Neuron (in vitro differentiated cells): ENCODE results near the gene KLHDC8A.

ENCODE experiments used
- H2AFZ ChIP-seq: one replicate; pipeline ENCODE4 v1.6.1; 2013; ENCODE audit warnings: low read depth, mild to moderate bottlenecking, inconsistent platforms, low read length, moderate library complexity
- H3K27me3 ChIP-seq: one replicate; pipeline ENCODE4 v1.6.1; 2013; ENCODE audit warnings: low read length; ENCODE audit not compliant: insufficient read depth
- H3K36me3 ChIP-seq: one replicate; pipeline ENCODE4 v1.6.1; 2013; ENCODE audit warnings: low read length; ENCODE audit not compliant: insufficient read depth
- H3K4me1 ChIP-seq: one replicate; pipeline ENCODE4 v1.6.1; 2013; ENCODE audit warnings: low read length; ENCODE audit not compliant: insufficient read depth
- H3K4me3 ChIP-seq: 2 replicates; pipeline ENCODE4 v1.5.1; 2013; ENCODE audit warnings: mild to moderate bottlenecking, low read length, moderate library complexity
- H3K9me3 ChIP-seq: one replicate; pipeline ENCODE4 v1.6.1; 2013; ENCODE audit warnings: low read length

KLHDC8A gene

DNA sequence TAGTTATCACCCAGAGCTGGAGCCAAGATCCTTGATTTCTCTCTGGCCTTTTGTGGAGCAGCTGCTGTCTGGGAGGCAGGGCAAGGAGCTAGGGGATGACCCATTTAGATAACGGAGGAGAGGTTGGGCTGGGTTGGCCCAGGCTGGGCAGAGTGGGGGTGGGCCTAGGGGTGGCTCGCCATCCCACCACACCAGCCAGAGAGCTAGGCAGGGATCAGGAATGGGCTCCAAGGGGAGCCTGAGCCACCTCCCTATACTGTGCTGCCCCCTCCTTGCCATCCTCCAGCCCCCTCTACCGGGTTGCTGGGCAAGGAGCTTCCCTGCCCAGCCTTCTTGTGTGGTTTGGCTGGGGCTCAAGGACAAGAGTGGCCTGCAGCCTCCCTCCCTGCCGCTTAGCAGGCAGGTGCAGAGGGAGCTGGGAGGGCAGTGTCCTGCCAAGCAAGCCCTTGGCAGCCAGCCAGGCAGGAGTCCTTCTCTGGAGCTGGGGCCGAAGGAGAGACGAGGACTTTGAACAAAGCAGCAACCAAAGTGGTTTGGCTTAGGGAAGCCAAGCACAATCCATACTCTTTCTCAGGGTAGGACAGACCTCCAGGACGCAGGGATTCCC, 39.3 kb downstream of the KLHDC8A start:
- Histone ChIP-seq H3K4me1 (peaks cover 73% of the 10 kb centered on the region), H3K4me3 (peak overlapping the region; percentile 67), H3K27me3 (no peaks in the 10 kb centered on the region), H3K36me3 (peaks cover 25% of the 10 kb centered on the region), H2AFZ (no peak overlapping the region), H3K9me3 (no peaks in the 10 kb centered on the region)

DNA sequence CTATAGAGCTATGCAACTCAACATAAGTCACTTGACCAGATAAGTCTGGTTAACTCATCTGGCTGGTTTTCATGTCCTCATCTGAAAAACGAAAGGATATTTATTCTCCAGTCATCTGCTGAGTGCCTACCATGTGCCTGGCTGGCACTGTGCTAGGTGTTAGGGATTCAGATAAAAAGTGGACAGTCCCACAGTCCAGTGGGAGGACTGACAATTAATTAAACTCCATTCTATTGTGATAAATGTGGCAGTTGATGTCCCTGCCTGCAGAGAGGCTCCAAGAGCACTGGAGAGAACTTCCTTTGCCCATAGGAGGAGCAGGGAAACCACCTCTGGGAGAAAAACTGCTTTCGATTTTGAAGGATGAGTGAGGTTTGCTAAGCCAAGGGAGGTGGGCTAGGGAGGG, 40.6 kb downstream of the KLHDC8A start:
- H3K4me1 ChIP-seq = peaks cover 79% of the 10 kb centered on the region
- no peak overlapping the region for H3K4me3 ChIP-seq

DNA sequence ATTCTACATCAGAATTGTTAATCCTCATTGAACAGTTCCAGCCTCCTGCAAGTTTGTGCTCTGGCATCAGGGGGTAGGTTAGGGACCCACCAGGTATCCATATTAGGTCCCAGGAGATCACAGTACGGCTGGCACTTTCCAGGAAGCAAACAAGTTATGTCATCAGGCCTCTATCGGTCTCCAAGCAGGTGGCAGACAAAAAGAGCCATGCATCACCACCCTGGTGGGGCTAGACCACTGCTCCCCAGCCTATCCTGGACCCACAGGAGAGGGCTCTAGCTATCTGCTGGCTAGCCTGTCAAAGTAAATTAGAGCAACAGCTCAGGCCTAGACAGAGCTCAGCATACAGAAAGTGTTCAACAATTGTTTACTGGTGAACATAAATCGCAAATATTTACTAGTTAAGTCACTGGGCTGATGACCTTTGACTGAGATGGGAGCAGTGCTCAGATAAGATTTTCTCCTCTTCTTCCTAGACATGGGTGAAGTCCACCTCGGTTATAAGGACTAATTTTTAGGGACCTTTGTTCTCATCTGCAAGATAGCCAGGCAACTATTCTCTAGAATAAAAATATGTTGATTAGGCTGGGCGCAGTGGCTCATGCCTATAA, 41.6 kb downstream of the KLHDC8A start:
- Histone ChIP-seq H3K9me3 (no peaks in the 10 kb centered on the region), H3K36me3 (peaks cover 48% of the 10 kb centered on the region), H3K4me1 (peaks cover 83% of the 10 kb centered on the region), H3K27me3 (no peaks in the 10 kb centered on the region), H3K4me3 (no peak overlapping the region), H2AFZ (no peak overlapping the region)

More for the DNA sequence above, 40.6 kb downstream of the KLHDC8A start:
- no peaks in the 10 kb centered on the region for H3K9me3 ChIP-seq
- H3K27me3 ChIP-seq = no peaks in the 10 kb centered on the region
- no peak overlapping the region for H2AFZ ChIP-seq
- H3K36me3 ChIP-seq = peaks cover 38% of the 10 kb centered on the region

DNA sequence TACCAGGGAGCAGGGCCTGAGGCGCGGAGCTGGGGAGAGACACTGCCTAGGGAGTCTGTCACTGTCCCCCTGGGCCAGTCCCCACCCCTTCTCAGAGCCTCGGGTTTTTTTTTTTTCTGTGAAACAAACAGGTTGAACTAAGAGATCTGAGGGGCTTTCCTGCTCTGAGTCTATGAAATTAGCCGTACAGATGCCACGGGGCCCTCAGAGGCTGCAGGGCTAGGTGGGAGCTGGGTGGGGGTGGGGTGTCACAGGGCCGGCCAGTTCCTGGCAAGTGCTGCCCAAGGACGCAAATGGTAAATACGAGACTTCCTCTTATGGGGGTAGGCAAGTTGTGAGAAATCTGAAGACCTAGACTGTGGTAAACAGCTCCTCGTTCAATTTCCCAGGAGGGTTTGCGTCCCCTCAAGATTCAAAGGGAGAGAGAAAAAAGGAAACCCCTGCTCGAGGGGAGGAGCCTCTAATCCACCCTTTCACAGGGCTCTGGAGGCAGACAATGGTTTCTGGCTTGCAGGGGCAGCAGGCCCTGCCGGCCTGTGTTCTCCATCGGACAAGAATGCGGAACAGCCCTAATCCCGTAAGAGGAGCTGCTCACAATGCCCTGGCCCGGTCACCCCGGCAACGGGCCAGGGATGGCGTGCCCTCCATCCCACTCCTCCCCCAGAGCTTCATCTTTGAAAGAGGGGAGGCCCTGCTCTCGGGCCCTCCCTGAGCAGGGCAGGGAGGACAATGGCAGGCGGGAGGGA, 43.0 kb downstream of the KLHDC8A start:
- H3K36me3 ChIP-seq = peaks cover 54% of the 10 kb centered on the region
- no peak overlapping the region for H2AFZ ChIP-seq
- H3K9me3 ChIP-seq = no peaks in the 10 kb centered on the region
- peak overlapping the region; percentile 40 for H3K4me3 ChIP-seq
- peaks cover 71% of the 10 kb centered on the region for H3K4me1 ChIP-seq
- no peaks in the 10 kb centered on the region for H3K27me3 ChIP-seq

DNA sequence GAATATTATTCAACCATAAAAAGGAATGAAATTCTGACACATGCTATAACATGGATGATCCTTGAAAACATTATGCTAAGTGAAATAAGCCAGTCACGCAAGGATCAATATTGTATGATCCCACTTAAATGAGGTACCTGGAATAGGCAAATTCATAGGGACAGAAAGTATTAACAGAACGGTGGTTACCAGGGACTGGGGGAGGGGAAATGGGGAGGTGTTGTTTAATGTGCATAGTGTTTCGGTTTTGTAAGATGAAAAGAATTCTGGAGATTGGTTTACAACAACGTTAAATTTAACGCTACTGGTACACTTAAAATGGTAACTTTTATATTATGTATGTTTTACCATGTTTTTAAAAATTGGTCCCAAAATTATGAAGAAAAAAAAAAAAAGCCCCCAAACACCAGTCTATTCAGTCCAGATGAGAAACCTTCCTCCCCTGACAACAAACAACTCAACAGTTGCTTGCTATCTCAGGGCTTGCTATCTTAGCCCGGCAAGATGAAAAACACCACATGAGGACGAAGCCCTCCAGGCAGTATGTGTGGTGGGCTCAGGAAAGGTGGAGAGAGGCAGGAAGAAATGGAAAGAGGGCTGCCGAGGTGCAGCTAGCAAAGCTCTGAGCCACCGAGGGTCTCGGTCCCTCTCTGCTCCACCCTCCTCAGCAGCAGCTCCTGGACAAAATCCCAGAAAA, 43.7 kb downstream of the KLHDC8A start:
- Histone ChIP-seq H3K4me1 (peaks cover 63% of the 10 kb centered on the region), H3K4me3 (peak overlapping the region; percentile 40), H3K36me3 (peaks cover 54% of the 10 kb centered on the region), H3K9me3 (no peaks in the 10 kb centered on the region), H3K27me3 (no peaks in the 10 kb centered on the region), H2AFZ (no peak overlapping the region)

DNA sequence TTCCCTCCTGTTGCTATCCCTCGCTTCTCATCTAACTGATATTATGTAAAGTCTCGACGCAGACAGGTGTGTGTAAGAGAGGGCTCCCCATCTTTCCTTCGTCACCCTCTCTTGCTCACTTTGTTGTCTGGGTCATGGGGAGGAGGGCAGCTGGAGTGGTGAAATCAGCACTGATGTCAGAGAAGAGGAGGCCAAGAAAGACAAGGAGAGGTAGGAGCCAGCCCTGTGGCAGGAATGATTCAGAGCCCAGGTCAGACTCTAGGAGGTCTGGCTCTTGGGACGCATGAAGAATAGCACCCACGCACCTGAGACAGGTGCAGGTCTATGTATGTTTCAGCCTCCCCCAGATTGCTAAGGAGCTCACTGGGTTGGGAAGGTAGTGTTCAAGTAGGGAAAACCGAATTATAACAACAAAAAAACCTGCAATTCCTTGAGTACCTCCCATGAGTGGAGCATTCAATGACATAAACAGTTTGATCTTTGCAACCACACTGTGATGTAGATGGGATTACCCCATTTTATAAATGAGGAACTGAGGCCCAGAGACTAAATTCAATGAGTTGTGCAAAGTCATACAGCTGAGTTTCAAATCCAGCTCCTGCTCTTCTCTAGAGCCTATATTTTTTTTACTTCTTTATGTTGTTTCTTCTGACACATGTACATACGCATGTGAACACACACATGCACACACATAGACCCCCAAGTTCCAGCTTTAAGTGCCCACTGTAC, 45.6 kb downstream of the KLHDC8A start:
- H3K27me3 ChIP-seq = no peaks in the 10 kb centered on the region
- no peak overlapping the region for H2AFZ ChIP-seq
- H3K9me3 ChIP-seq = no peaks in the 10 kb centered on the region
- H3K4me3 ChIP-seq = no peak overlapping the region
- peaks cover 62% of the 10 kb centered on the region for H3K36me3 ChIP-seq
- peaks cover 45% of the 10 kb centered on the region for H3K4me1 ChIP-seq

DNA sequence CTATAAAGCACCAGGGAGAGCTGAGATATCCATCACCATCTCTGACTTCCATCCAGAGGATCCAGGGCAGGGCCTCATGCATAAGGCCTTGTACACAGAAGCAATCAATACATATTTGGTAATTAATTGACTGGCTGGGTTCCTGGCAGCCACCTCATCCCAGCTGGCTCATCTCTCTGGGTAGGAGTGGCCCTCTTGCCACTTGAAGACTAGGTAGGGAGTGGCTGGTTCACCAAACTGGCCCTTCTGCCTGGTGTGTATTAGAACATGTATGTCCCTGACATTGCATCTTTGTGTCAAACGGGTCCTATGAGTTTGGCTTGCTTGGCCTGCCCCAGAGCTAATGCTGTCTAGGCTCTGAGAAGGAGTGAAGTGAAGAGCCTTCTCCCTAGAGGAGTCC, 47.0 kb downstream of the KLHDC8A start:
- Histone ChIP-seq H3K4me1 (peaks cover 35% of the 10 kb centered on the region), H2AFZ (no peak overlapping the region), H3K36me3 (peaks cover 73% of the 10 kb centered on the region), H3K27me3 (no peaks in the 10 kb centered on the region), H3K9me3 (no peaks in the 10 kb centered on the region), H3K4me3 (no peak overlapping the region)

DNA sequence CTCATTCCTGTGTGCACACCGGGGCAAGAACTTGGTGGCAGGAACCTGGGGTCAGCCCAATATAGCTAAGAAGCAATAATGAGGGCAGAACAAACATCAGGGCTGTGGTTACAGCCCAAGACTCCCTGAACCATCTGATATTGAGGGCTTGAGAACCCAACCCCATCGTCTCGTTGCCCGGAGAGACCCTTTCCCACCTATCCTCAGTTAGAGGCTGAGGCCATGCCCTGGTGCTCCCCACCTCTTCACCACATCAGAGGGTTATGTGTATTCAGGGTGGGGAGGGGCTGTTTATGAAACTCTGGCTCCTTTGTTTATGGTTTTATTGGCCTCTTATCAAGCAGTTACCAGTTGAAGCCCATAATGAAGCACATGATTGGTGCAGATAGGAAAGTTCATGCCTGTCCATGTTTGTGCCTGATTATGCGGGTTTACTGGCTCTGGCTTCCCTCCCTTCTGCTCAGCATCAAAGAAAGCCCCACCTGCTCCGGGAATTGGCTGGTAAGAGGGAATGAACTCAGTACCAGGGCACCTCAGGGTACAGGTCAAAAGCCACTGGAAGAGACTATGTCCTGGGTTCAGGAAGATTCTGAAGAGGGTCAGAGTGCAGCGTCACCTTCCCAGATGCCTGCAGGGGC, 49.7 kb downstream of the KLHDC8A start:
- Histone ChIP-seq H2AFZ (no peak overlapping the region), H3K36me3 (peaks cover 94% of the 10 kb centered on the region), H3K9me3 (no peaks in the 10 kb centered on the region), H3K4me1 (peaks cover 33% of the 10 kb centered on the region), H3K4me3 (no peak overlapping the region), H3K27me3 (no peaks in the 10 kb centered on the region)

DNA sequence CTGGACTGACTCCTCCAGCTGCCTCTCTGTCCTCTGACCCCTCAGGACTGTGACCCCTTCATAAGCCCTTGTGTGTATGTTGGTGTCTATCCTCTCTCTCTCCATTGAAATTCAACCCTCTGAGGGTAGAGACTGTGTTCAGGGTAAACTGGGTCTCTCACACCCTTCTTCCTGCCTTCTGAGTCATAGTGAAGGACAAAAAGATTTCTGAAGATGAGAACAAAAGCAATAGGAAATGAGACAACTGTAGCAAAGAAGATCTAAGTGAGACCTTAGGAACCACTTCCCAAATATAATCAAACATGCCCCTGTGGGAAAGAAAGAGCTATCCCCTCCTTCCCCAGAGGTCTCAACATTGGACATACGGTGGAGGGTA, 52.0 kb downstream of the KLHDC8A start:
- Histone ChIP-seq H3K4me3 (no peak overlapping the region), H2AFZ (no peak overlapping the region), H3K9me3 (no peaks in the 10 kb centered on the region), H3K4me1 (peaks cover 41% of the 10 kb centered on the region), H3K36me3 (peaks cover 70% of the 10 kb centered on the region), H3K27me3 (no peaks in the 10 kb centered on the region)

DNA sequence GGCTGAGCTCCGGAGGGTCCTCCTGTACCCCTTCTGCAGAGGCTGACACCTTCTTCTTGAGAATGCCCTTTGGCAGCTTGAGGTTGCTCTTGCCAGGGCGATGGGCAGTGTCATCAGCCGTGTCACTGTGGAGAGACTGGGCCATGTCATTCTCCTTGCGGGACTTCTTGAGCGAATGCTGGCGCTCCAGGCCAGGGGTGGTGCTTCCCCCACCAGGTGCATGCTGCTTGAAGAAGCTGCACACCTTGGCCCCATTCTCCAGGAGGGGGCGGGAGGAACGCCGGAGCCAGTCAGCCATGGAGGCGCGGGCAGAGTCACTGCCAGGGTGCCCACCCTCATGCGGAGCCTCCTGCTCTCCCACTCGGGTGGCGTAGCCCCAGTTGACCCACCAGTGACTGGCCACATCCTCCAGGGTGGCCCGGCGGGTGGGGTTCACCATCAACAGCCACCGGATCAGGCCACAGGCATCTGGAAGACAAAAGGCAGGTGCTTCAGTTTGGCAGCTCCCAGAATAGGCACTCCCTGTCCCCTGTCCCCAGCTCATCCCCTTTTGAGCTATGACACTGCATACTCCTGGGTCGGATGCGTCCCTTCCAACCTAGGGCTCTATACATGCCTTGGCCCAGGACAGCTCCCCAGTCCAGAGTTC, 52.6 kb downstream of the KLHDC8A start:
- H3K4me1 ChIP-seq = peaks cover 41% of the 10 kb centered on the region
- H2AFZ ChIP-seq = no peak overlapping the region
- H3K4me3 ChIP-seq = no peak overlapping the region
- no peaks in the 10 kb centered on the region for H3K9me3 ChIP-seq
- no peaks in the 10 kb centered on the region for H3K27me3 ChIP-seq
- H3K36me3 ChIP-seq = peaks cover 66% of the 10 kb centered on the region

DNA sequence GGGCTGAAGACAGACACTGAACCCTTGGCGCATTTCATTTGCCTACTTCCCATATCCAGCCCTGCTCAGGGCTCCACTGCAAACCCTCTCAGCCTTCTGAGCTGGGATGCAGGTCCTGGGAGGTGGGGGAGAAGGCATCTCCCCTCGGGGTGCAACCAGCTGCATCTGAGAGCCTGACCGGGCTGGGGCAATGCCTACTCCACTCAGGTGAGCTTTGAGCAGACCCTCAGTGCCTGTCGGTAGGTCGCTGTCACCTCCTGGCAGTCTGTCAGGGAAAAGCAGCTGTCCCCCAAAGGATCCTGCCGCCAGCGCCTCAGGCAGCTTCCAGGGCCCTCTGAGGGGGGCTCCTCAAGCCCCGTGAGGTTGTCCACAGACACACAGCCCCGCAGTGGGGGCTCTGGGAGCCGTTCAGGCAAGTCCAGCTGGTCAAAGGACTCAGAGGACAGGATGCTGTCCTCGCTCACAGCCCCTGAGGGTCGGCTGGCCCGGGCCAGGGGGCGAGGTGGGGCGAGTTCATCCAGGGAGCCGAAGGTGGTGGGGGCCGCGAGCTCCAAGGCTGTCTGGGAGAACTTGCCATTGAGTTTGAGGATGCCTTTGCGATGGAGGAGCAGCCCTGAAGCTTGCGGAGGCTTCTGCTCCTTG, 53.4 kb downstream of the KLHDC8A start:
- no peaks in the 10 kb centered on the region for H3K9me3 ChIP-seq
- H2AFZ ChIP-seq = no peak overlapping the region
- H3K27me3 ChIP-seq = no peaks in the 10 kb centered on the region
- H3K4me3 ChIP-seq = no peak overlapping the region
- H3K36me3 ChIP-seq = peaks cover 58% of the 10 kb centered on the region
- H3K4me1 ChIP-seq = peaks cover 48% of the 10 kb centered on the region
